ENCODE measurements around the gene PXMP2.
"Not testable (repeated sequence)": the region's sequence is repeated elsewhere in the genome, so short reads cannot be mapped to it uniquely, and the experiment has no call there.

Gene PXMP2

GRCh38 chr12:132677492-132677891 is 9.9 kb upstream of the PXMP2 start:
- no peak overlapping the region for H3K4me3 ChIP-seq
- H3K27ac ChIP-seq: no peak overlapping the region
- TF ChIP-seq, protein P1, sequence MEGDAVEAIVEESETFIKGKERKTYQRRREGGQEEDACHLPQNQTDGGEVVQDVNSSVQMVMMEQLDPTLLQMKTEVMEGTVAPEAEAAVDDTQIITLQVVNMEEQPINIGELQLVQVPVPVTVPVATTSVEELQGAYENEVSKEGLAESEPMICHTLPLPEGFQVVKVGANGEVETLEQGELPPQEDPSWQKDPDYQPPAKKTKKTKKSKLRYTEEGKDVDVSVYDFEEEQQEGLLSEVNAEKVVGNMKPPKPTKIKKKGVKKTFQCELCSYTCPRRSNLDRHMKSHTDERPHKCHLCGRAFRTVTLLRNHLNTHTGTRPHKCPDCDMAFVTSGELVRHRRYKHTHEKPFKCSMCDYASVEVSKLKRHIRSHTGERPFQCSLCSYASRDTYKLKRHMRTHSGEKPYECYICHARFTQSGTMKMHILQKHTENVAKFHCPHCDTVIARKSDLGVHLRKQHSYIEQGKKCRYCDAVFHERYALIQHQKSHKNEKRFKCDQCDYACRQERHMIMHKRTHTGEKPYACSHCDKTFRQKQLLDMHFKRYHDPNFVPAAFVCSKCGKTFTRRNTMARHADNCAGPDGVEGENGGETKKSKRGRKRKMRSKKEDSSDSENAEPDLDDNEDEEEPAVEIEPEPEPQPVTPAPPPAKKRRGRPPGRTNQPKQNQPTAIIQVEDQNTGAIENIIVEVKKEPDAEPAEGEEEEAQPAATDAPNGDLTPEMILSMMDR (IDR thresholded peaks at IDR 0.05): no peak
- DNase-seq (ENCODE audit: low spot score): no peak

- no peak for DNase-seq (ENCODE audit: low spot score)
- TF ChIP-seq, protein P1 (IDR thresholded peaks at IDR 0.05): no peak
- no peak overlapping the region for H3K4me3 ChIP-seq
- H3K27ac ChIP-seq: no peak overlapping the region
Observed at GRCh38 chr12:132685400-132685799, 2.0 kb upstream of the PXMP2 start.

- H3K27ac ChIP-seq: peak overlapping the region; percentile 46 to 76
- TF ChIP-seq, protein P1 (IDR thresholded peaks at IDR 0.05): no peak
- no peak for DNase-seq (ENCODE audit: low spot score)
- peak overlapping the region; percentile 83 for H3K4me3 ChIP-seq
Observed at GRCh38 chr12:132686825-132687210, 569 bp upstream of the PXMP2 start.

DNA sequence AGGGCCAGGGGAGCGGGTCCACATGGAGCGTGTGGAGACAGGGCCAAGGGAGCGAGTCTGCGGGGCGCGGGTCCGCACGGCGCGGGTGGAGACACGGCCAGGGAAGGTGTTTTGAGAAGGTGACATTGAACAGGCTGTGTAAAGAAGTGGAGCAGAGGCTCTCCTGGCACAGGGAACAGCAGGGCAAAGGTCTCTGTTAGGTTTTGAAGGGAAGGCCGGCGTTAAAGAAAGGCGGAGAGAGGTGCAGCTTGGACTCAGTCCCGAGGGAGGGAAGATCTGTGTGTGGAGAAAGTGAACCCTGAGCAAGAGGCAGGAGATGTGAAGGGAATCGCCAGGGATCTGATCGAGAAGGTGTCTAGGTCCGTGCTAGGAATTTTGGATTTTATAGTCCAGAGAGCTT is 1.8 kb downstream of the PXMP2 start:
- H3K27ac ChIP-seq: no peak overlapping the region
- H3K4me3 ChIP-seq: no peak overlapping the region
- DNase-seq (ENCODE audit: low spot score): no peak
- TF ChIP-seq, protein P1 (IDR thresholded peaks at IDR 0.05): no peak

DNA sequence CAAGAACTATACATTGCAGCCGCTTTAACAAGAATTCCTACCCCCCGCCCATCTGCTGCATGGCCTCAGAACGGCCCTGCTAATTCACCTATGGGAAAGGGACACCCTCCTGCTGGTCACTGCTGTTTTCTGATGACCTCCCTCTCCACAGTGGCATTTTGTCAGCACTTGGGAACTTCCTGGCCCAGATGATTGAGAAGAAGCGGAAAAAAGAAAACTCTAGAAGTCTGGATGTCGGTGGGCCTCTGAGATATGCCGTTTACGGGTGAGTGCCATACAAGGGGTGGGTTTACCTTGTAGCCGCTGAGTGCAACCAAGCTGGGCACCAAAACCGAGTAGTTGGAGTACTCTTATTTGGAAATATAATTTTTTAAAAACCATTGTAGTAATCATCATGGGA is 2.7 kb downstream of the PXMP2 start:
- H3K4me3 ChIP-seq: no peak overlapping the region
- H3K27ac ChIP-seq: no peak overlapping the region
- TF ChIP-seq, protein P1 (IDR thresholded peaks at IDR 0.05): no peak
- DNase-seq (ENCODE audit: low spot score): no peak

- not testable (repeated sequence) for DNase-seq (ENCODE audit: low spot score); H3K27ac ChIP-seq; H3K4me3 ChIP-seq
Observed at GRCh38 chr12:132692030-132692429, 4.6 kb downstream of the PXMP2 start.

GRCh38 chr12:132694888-132695287 is 7.5 kb downstream of the PXMP2 start:
- DNase-seq (ENCODE audit: low spot score); H3K4me3 ChIP-seq; H3K27ac ChIP-seq: not testable (repeated sequence)

- H3K4me3 ChIP-seq: no peak overlapping the region
- DNase-seq (ENCODE audit: low spot score): no peak
- no peak overlapping the region for H3K27ac ChIP-seq
- TF ChIP-seq, protein P1 (IDR thresholded peaks at IDR 0.05): no peak
Observed at GRCh38 chr12:132695431-132695830, 8.0 kb downstream of the PXMP2 start.

Measured in coronary artery (tissue), 2 donors.